AG09309 (cell line): Measurements from ENCODE around the gene OMP.

Experiments
- DNase-seq: peaks from one replicate; pipeline ENCODE4 v3.0.0-alpha.2; 2010; ENCODE audit warnings: low read depth
- H3K4me3 ChIP-seq: 2 replicates; pipeline ENCODE4 v1.5.1; 2011; ENCODE audit warnings: mild to moderate bottlenecking, low read depth, low read length, moderate library complexity; ENCODE audit not compliant: control insufficient read depth
- CTCF ChIP-seq: IDR thresholded peaks from 2 replicates; pipeline ENCODE4 v1.5.1; 2011; ENCODE audit warnings: mild to moderate bottlenecking, low read depth, low read length, inconsistent platforms; ENCODE audit not compliant: insufficient read depth, control insufficient read depth; ENCODE audit errors: missing control alignments

OMP gene

GRCh38 chr11:77074205-77074604, 28.4 kb upstream of the OMP start:
- H3K4me3 ChIP-seq, result no peak overlapping the region
- DNase-seq, result no peak
- TF ChIP-seq CTCF, result no peak

GRCh38 chr11:77074626-77075221, 27.9 kb upstream of the OMP start:
- TF ChIP-seq CTCF, result no peak
- no peak for DNase-seq
- H3K4me3 ChIP-seq, result no peak overlapping the region

GRCh38 chr11:77075425-77075905, 27.2 kb upstream of the OMP start:
- TF ChIP-seq CTCF, result no peak
- no peak for DNase-seq
- H3K4me3 ChIP-seq, result no peak overlapping the region

GRCh38 chr11:77079666-77080065, 23.0 kb upstream of the OMP start:
- no peak overlapping the region for H3K4me3 ChIP-seq
- DNase-seq, result no peak
- no peak for TF ChIP-seq CTCF

GRCh38 chr11:77080643-77081210, 21.9 kb upstream of the OMP start:
- TF ChIP-seq CTCF, result no peak
- DNase-seq, result no peak
- H3K4me3 ChIP-seq, result no peak overlapping the region

- DNase-seq, result no peak
- TF ChIP-seq CTCF, result no peak
- H3K4me3 ChIP-seq, result no peak overlapping the region
Measured at GRCh38 chr11:77081381-77081851, 21.2 kb upstream of the OMP start.
